ENCODE measurements around the gene ZNF580.

DNA sequence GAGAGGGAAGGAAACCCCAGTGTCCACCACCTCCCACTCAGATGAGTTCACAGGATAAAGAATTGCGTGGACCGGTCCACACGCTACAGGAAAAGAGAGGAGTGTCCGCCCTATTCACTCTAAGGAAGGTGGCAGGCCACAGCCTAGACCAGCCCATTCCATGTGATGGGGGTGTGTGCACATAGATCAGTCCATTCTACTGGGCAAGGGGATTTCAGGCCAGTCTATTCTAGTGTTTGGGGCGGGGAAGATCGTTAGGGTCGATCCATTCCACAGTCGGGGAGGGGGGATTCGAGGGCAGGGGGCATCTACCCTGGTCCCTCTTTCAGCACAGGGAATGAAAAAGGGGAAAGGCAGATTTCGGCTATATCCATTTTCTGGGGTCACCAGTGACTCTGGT lies 49.2 kb upstream of the ZNF580 start:
- no peak for TF ChIP-seq CTCF (IDR thresholded peaks at IDR 0.05)
- no peak for TF ChIP-seq ZFX (IDR thresholded peaks at IDR 0.05; ENCODE audit: borderline replicate concordance)
